Ishikawa (cell line): ENCODE measurements around the gene CELA3A.

Experiments used
- CEBPB ChIP-seq: IDR thresholded peaks from 2 replicates; pipeline ENCODE4 v1.6.1; 2012
- CREB1 ChIP-seq: IDR thresholded peaks from 2 replicates; pipeline ENCODE4 v1.6.1; 2012; ENCODE audit warnings: low read depth
- EGR1 ChIP-seq: IDR thresholded peaks from 2 replicates; pipeline ENCODE4 v1.6.1; 2012
- EP300 ChIP-seq: IDR thresholded peaks from 2 replicates; pipeline ENCODE4 v1.6.1; 2012; ENCODE audit warnings: borderline replicate concordance
- FOXM1 ChIP-seq: IDR thresholded peaks from 2 replicates; pipeline ENCODE4 v1.6.1; 2012; ENCODE audit warnings: low read depth, borderline replicate concordance
- NFIC ChIP-seq: IDR thresholded peaks from 2 replicates; pipeline ENCODE4 v1.6.1; 2012
- RAD21 ChIP-seq: IDR thresholded peaks from 2 replicates; pipeline ENCODE4 v1.6.1; 2012; ENCODE audit warnings: low read depth
- TAF1 ChIP-seq: IDR thresholded peaks from 2 replicates; pipeline ENCODE4 v1.6.1; 2012; ENCODE audit warnings: low read depth, mild to moderate bottlenecking
- TCF12 ChIP-seq: IDR thresholded peaks from 2 replicates; pipeline ENCODE4 v1.6.1; 2012; ENCODE audit warnings: low read depth
- TEAD4 ChIP-seq: IDR thresholded peaks from 2 replicates; pipeline ENCODE4 v1.6.1; 2012
- YY1 ChIP-seq: IDR thresholded peaks from 2 replicates; pipeline ENCODE4 v1.6.1; 2012; ENCODE audit warnings: low read depth
- ZBTB7A ChIP-seq: IDR thresholded peaks from 2 replicates; pipeline ENCODE4 v1.6.1; 2012; ENCODE audit warnings: low read depth
- TF ChIP-seq, protein P1 (sequence below): IDR thresholded peaks from 2 replicates; pipeline ENCODE4 v1.6.1; 2012
- TF ChIP-seq, protein P2 (sequence below): IDR thresholded peaks from 2 replicates; pipeline ENCODE4 v1.6.1; 2012; ENCODE audit warnings: low read depth, mild to moderate bottlenecking
- TF ChIP-seq, protein P3 (sequence below): IDR thresholded peaks from 2 replicates; pipeline ENCODE4 v1.6.1; 2012

Gene CELA3A

DNA sequence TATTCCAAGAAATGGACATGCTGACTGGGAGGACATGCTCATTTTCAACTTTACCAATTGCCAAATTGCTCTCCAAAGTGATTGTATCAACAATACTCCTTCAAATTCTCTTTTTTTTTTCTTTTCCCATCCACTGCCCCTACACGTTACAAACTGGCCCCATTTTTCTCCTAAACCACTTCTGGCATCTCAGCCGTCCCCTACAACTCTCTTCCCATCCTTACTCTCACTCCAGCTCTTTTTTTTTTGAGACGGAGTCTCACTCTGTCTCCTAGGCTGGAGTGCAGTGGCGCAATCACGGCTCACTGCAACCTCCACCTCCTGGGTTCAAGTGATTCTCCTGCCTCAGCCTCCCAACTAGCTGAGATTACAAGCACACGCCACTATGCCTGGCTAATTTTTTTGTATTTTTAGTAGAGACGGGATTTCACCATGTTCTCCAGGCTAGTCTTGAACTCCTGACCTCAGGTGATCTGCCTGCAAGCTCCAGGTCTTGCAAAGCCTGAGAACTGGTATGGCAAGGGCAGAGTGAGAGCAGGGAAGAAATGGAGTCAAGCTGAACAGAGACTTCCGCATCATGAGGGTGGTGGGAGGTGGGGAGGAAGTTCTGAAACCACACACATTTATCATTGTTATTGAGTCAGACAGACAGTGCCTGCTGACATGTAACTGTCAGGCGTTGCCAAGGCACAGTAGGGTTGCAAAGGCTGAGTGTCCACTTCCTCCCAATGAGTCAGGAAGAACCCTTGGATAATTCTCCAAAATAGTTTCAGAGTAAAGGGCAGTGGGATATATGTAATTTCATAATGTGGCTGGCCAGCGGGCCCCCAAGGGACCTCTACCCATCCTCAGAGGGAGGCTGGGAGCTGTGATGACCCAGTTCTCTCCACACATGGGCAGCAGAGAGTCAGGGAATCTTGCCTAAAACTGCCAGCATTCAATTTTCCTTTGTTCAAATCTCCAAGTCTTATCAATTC, 17.4 kb downstream of the CELA3A start:
- TF ChIP-seq, protein P1, sequence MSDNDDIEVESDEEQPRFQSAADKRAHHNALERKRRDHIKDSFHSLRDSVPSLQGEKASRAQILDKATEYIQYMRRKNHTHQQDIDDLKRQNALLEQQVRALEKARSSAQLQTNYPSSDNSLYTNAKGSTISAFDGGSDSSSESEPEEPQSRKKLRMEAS, result no peak
- TF ChIP-seq TEAD4 (no peak), ZBTB7A (no peak), CREB1 (no peak), NFIC (no peak), EP300 (no peak), TAF1 (no peak), RAD21 (no peak), EGR1 (no peak), CEBPB (no peak), FOXM1 (no peak), TCF12 (no peak)
- TF ChIP-seq, protein P2, sequence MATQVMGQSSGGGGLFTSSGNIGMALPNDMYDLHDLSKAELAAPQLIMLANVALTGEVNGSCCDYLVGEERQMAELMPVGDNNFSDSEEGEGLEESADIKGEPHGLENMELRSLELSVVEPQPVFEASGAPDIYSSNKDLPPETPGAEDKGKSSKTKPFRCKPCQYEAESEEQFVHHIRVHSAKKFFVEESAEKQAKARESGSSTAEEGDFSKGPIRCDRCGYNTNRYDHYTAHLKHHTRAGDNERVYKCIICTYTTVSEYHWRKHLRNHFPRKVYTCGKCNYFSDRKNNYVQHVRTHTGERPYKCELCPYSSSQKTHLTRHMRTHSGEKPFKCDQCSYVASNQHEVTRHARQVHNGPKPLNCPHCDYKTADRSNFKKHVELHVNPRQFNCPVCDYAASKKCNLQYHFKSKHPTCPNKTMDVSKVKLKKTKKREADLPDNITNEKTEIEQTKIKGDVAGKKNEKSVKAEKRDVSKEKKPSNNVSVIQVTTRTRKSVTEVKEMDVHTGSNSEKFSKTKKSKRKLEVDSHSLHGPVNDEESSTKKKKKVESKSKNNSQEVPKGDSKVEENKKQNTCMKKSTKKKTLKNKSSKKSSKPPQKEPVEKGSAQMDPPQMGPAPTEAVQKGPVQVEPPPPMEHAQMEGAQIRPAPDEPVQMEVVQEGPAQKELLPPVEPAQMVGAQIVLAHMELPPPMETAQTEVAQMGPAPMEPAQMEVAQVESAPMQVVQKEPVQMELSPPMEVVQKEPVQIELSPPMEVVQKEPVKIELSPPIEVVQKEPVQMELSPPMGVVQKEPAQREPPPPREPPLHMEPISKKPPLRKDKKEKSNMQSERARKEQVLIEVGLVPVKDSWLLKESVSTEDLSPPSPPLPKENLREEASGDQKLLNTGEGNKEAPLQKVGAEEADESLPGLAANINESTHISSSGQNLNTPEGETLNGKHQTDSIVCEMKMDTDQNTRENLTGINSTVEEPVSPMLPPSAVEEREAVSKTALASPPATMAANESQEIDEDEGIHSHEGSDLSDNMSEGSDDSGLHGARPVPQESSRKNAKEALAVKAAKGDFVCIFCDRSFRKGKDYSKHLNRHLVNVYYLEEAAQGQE, result no peak

DNA sequence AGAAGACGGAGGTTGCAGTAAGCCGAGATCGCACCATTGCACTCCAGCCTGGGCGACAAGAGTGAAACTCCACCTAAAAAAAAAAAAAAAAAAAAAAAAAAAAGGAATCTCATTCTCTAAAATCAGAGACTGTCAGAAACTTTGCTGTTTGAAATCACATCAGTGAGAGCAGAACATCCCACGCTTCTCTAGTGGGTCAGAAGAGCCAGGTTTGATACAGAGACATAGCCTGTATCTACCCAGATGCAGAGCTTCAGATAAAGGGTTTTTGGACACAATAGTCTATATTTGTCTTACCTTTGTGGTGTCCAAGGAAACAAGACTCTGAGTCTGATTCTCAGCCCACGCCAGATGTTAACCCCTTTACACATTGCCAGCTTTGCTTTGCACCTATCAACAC, 19.6 kb downstream of the CELA3A start:
- TF ChIP-seq TCF12 (no peak), NFIC (no peak), TAF1 (no peak), YY1 (no peak), TEAD4 (no peak), CEBPB (no peak), CREB1 (no peak), EP300 (no peak), FOXM1 (no peak), EGR1 (no peak), ZBTB7A (no peak), RAD21 (no peak)
- TF ChIP-seq, protein P2, result no peak
- TF ChIP-seq, protein P3, sequence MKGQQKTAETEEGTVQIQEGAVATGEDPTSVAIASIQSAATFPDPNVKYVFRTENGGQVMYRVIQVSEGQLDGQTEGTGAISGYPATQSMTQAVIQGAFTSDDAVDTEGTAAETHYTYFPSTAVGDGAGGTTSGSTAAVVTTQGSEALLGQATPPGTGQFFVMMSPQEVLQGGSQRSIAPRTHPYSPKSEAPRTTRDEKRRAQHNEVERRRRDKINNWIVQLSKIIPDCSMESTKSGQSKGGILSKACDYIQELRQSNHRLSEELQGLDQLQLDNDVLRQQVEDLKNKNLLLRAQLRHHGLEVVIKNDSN, result no peak
- TF ChIP-seq, protein P1, result no peak

DNA sequence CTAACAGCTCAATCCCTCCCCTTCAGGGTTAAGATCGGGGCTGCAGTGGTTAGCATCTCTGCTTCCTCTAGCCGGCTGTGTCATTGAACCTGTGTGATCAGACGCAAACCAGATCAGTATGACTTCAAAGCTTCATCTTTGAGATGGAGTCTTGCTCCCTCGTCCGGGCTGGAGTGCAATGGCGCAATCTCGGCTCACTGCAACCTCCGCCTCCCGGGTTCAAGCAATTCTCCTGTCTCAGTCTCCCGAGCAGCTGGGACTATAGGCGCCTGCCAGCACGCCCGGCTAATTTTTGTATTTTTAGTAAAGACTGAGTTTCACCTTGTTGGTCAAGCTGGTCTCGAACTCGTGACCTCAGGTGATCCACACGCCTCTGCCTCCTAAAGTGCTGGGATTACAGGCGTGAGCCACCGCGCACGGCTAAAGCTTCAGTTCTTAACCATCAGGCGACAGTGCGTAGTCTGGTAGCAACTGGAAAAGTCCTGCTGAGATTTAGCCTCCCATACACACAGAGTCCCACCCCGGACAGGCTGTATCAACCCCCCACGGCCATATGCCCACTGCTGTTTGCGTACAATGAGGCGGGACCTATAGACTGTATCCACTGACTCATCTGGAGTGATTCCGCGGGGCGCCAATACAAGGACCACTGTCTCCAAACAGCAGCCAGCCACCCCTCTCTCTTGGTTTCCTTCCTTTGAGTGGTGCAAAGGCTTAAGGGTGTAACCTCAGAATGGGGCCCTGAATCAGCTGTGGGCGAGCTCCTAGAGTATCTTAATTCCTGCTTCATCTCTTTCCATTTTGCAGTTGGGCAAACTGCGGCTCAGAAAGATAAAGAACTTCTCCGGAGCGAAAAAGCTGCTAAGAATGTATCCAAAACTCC, 23.3 kb downstream of the CELA3A start:
- TF ChIP-seq, protein P1, result no peak
- no peak; the same call in 1 of the 2 replicates for TF ChIP-seq EGR1
- TF ChIP-seq RAD21, result no peak
- TF ChIP-seq TAF1, result no peak
- TF ChIP-seq, protein P2, result no peak
- TF ChIP-seq EP300, result no peak
- no peak for TF ChIP-seq NFIC
- TF ChIP-seq, protein P3, result no peak
- TF ChIP-seq TCF12, result no peak
